ENCODE results near the gene FGFRL1.
"Not testable (repeated sequence)": the region's sequence is repeated elsewhere in the genome, so short reads cannot be mapped to it uniquely, and the experiment has no call there.

GRCh38 chr4:1055243-1055701 is 43.8 kb downstream of the FGFRL1 start:
- TF ChIP-seq CTCF (IDR thresholded peaks at IDR 0.05; ENCODE audit: poor library complexity); EZH2phosphoT487 (IDR thresholded peaks at IDR 0.05; ENCODE audit: low read depth, severe bottlenecking, unreplicated experiment): not testable (repeated sequence)
